ENCODE results near the gene CMSS1.

GRCh38 chr3:100067589-100067988 lies 249.9 kb downstream of the CMSS1 start:
- TF ChIP-seq CTCF (IDR thresholded peaks at IDR 0.05): no peak
- no peak for TF ChIP-seq POLR2A (IDR thresholded peaks at IDR 0.05)

Data from right lobe of liver (tissue), 4 donors.